ENCODE measurements around the gene LRIG3. TPM values are rescaled to one million over a fixed set of nuclear protein-coding genes. Genes with fewer than 3 reads are reported as not detected.

LRIG3 gene
- total RNA-seq, 4 donors from 2014 or later = 42.0 to 103 (median 50.2) TPM

DNA sequence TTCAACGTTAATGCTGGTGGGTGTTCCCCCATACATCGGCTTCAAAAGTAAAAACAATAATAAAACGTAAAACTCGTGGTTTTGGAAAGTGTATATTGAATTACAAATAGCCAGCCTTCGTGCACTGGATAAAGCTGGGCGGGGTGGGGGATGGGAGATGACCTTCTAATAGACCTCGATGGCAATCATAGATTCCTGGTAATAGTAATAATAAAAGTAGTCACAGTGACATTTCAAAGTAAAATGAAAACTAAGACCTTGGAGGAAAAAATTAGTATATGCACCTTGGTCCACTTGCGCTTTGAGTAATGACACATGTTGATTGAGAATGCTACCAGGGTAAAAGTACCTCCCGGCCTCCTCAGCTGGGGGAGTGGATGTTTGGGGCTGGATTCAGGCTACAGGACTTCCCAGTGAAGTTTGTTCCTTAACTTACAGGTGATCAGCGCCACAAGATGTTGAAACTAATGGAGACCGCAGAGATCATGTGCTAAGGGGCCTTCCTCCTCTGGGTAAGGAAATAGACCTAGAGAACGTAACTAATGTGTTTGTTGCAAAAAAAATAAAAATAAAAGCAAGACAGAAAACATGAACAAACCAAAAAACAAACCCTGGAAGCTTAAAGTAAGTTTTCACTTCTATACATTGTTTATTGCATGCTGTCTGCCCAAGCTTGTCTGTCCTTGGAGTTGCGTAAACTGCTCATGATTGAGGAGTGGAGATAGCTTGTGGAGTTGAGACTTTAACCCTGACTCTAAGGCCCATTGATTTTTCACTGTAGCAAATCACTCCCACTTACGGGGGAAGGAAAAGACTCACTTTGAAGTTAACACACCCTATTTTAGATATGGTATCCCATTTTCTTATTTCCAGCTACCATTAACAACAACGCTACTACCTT is 907 bp upstream of the LRIG3 start:
- H3K4me1 ChIP-seq = peaks cover 0 to 4% of the 10 kb centered on the region in 2 donors
- H3K27ac ChIP-seq = peak overlapping the region; percentile 96 to 97
- intact Hi-C loops (cut with DNase I; ENCODE audit: low total_unique reads) = no loop called here
- no peaks in the 10 kb centered on the region for H3K27me3 ChIP-seq
- no peaks in the 10 kb centered on the region for H3K36me3 ChIP-seq
- peak in 1 of 2 donors; percentile 25 for DNase-seq
- no peak for TF ChIP-seq POLR2A (IDR thresholded peaks at IDR 0.05)
- TF ChIP-seq, protein P1, sequence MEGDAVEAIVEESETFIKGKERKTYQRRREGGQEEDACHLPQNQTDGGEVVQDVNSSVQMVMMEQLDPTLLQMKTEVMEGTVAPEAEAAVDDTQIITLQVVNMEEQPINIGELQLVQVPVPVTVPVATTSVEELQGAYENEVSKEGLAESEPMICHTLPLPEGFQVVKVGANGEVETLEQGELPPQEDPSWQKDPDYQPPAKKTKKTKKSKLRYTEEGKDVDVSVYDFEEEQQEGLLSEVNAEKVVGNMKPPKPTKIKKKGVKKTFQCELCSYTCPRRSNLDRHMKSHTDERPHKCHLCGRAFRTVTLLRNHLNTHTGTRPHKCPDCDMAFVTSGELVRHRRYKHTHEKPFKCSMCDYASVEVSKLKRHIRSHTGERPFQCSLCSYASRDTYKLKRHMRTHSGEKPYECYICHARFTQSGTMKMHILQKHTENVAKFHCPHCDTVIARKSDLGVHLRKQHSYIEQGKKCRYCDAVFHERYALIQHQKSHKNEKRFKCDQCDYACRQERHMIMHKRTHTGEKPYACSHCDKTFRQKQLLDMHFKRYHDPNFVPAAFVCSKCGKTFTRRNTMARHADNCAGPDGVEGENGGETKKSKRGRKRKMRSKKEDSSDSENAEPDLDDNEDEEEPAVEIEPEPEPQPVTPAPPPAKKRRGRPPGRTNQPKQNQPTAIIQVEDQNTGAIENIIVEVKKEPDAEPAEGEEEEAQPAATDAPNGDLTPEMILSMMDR (IDR thresholded peaks at IDR 0.05) = no peak
- H3K9me3 ChIP-seq = no peaks in the 10 kb centered on the region
- H3K4me3 ChIP-seq = peak overlapping the region; percentile 67 to 74

DNA sequence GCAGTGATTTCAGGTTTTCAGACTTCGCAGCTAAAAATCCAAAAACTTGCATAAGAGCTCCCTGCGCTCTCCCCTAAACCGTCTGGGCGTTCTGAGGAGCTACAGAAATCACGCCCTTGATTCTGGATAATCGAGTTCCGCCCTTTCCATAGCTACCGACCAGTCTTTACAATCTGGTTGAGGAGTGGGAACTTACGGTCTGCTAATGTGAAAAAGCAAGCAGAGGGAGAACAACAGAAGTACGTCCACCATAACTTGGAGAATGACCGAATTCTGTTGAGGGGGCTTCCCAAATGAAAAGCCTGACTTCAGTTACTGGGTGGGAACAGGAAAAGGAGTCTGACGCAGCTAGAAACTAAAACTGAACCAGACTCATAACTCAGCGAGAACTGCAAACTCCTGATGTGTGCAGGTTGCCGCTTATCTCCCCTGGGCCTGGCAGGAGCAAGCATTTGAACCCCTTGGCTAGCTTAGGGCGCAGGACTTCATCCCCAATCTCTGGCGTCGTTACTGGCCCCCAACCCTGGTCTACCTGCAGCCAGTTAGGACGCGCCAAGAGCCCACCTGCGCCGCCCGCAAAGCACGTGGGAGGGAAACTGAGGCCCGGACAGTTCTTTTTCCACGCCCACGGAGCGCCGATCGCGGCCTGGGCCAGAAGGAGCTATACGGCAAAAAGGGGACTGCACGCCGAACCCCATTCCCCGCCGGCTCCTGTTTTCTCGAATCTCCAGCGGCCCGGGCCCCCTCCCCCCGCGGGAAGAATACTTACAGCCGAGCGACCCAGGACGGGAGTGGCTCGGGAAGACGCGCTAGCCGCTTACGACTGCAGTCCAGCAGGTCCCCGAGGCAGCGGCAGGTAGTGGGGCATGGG is 838 bp downstream of the LRIG3 start:
- no peaks in the 10 kb centered on the region for H3K27me3 ChIP-seq
- H3K36me3 ChIP-seq = no peaks in the 10 kb centered on the region
- H3K9me3 ChIP-seq = no peaks in the 10 kb centered on the region
- intact Hi-C loops (cut with DNase I; ENCODE audit: low total_unique reads) = no loop called here
- DNase-seq = peak; percentile 36 to 49
- TF ChIP-seq, protein P1 (IDR thresholded peaks at IDR 0.05) = no peak
- TF ChIP-seq POLR2A (IDR thresholded peaks at IDR 0.05) = no peak
- peaks cover 0 to 4% of the 10 kb centered on the region in 2 donors for H3K4me1 ChIP-seq
- H3K4me3 ChIP-seq = peak overlapping the region; percentile 67 to 74
- H3K27ac ChIP-seq = peak overlapping the region; percentile 96 to 97

DNA sequence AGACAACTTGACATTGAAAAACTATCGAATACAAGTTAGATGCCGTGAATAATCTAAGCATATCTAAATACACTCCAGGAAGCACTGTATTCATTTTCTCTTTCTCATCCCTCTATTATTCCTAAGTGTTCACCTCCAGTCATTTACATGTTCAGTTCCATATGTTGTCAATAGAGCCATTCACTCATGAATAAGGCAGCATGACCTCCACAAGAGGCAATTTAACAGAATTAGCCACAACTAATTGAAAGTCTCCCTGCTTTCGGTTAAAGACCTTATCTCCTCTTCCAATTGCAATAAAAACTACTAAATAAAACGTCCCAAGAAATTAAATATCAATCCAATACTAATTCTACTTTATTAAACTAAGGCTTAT is 1.8 kb downstream of the LRIG3 start:
- no peaks in the 10 kb centered on the region for H3K36me3 ChIP-seq
- no peaks in the 10 kb centered on the region for H3K9me3 ChIP-seq
- no peaks in the 10 kb centered on the region for H3K27me3 ChIP-seq
- no peak for TF ChIP-seq POLR2A (IDR thresholded peaks at IDR 0.05)
- TF ChIP-seq, protein P1 (IDR thresholded peaks at IDR 0.05) = no peak
- intact Hi-C loops (cut with DNase I; ENCODE audit: low total_unique reads) = no loop called here
- H3K4me1 ChIP-seq = peaks cover 0 to 8% of the 10 kb centered on the region in 2 donors
- peak overlapping the region; percentile 67 to 74 for H3K4me3 ChIP-seq
- peak overlapping the region; percentile 96 to 97 for H3K27ac ChIP-seq
- DNase-seq = no peak

DNA sequence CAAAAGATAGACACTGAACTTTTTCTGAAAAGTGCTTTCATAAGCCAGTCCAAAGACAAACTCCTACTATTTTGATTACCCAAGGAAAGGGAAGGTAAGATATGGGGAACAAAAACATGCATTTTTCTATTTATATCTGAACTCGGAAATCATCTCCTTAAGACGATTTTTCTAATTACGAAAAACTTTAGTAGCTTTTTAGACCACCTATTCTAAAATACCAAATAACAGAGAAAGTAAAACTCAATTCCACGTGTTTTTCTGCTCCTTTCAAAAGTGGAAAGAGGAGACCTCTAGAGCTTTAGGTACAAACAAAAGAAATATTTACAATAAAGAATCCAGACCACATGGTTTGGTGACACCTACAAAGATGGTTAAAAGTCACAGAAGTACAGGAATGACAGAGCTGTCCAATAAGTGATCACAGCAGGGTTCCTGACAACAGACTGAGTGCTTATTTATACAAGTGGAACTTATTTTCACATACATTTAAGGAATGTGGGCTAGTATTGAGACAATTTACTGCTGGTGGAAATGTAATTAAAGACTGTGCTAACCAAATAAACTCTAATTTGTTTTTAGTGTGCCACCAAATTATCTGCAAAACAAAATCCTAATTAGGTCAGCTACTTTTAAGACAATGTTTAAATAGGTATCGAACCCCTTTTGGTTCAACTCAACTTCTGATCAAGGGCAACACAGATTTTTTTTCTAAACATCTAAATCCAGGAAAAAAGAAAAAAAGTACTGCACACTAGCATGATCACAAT is 2.4 kb downstream of the LRIG3 start:
- no peak for TF ChIP-seq POLR2A (IDR thresholded peaks at IDR 0.05)
- TF ChIP-seq, protein P1 (IDR thresholded peaks at IDR 0.05) = no peak
- Histone ChIP-seq H3K9me3 (no peaks in the 10 kb centered on the region), H3K27ac (peak overlapping the region; percentile 96 to 97), H3K36me3 (no peaks in the 10 kb centered on the region), H3K4me3 (peak overlapping the region; percentile 67 to 74), H3K4me1 (peaks cover 0 to 8% of the 10 kb centered on the region in 2 donors), H3K27me3 (no peaks in the 10 kb centered on the region)
- intact Hi-C loops (cut with DNase I; ENCODE audit: low total_unique reads) = no loop called here
- DNase-seq = no peak
